Liver (tissue), 9 donors: ENCODE measurements around the gene FRYL. TPM values are rescaled to one million over a fixed set of nuclear protein-coding genes. Genes with fewer than 3 reads are reported as not detected.
"Not testable (repeated sequence)": the region's sequence is repeated elsewhere in the genome, so short reads cannot be mapped to it uniquely, and the experiment has no call there.

Experiments used
- DNase-seq: peaks from one replicate; pipeline ENCODE4 v3.0.0-alpha.2; 2017; ENCODE audit warnings: low spot score
- H3K27ac ChIP-seq, 2 donors: one replicate each; pipeline ENCODE4 v1.7.0; 2013; ENCODE audit warnings: inconsistent platforms in 2 of 2, low read length in 2 of 2, control low read depth in 1 of 2, low read depth in 1 of 2, mild to moderate bottlenecking in 1 of 2
- H3K27me3 ChIP-seq, 4 donors: one replicate each; pipeline versions ENCODE4 v1.6.1 to v1.7.0; 2013; ENCODE audit warnings: low read length in 3 of 4, inconsistent platforms in 1 of 4, mild to moderate bottlenecking in 1 of 4, moderate library complexity in 1 of 4; ENCODE audit not compliant: control insufficient read depth in 4 of 4, insufficient read depth in 4 of 4
- H3K36me3 ChIP-seq, 4 donors: one replicate each; pipeline versions ENCODE4 v1.6.1 to v1.7.0; 2013; ENCODE audit warnings: low read length in 3 of 4, mild to moderate bottlenecking in 3 of 4, low read depth in 1 of 4, moderate library complexity in 1 of 4; ENCODE audit not compliant: control insufficient read depth in 4 of 4, insufficient read depth in 3 of 4
- H3K4me1 ChIP-seq, 4 donors: one replicate each; pipeline versions ENCODE4 v1.6.1 to v1.7.0; 2013; ENCODE audit warnings: low read length in 3 of 4, mild to moderate bottlenecking in 3 of 4, moderate library complexity in 1 of 4; ENCODE audit not compliant: control insufficient read depth in 4 of 4, insufficient read depth in 4 of 4
- H3K4me3 ChIP-seq, 3 donors: one replicate each; pipeline versions ENCODE4 v1.6.1 to v1.7.0; 2013; ENCODE audit warnings: low read length in 3 of 3, control low read depth in 1 of 3, low read depth in 1 of 3, mild to moderate bottlenecking in 1 of 3
- H3K9ac ChIP-seq, 2 donors: one replicate each; pipeline ENCODE4 v1.7.0; 2013; ENCODE audit warnings: low read length in 2 of 2, mild to moderate bottlenecking in 2 of 2, moderate library complexity in 2 of 2, control low read depth in 1 of 2, low read depth in 1 of 2
- H3K9me3 ChIP-seq, 4 donors: one replicate each; pipeline versions ENCODE4 v1.6.1 to v1.7.0; 2013; ENCODE audit warnings: low read length in 3 of 4; ENCODE audit not compliant: control insufficient read depth in 4 of 4
- CTCF ChIP-seq: fragments of 150-350 bp; IDR thresholded peaks from 2 replicates; pipeline ENCODE4 v1.5.1; 2017; ENCODE audit warnings: improper control_type of control experiment, low read depth, low read length; ENCODE audit not compliant: missing input control
- FOXA1 ChIP-seq: IDR thresholded peaks from 2 replicates; pipeline ENCODE4 v1.6.1; 2016; ENCODE audit warnings: antibody characterized with exemption
- HNF4A ChIP-seq, 2 donors: conservative IDR thresholded peaks; 2 replicates each; pipeline ENCODE4 v1.6.1; 2016; ENCODE audit warnings: antibody characterized with exemption in 2 of 2, mild to moderate bottlenecking in 2 of 2
- MAX ChIP-seq: IDR thresholded peaks from 2 replicates; pipeline ENCODE4 v1.6.1; 2016; ENCODE audit warnings: antibody characterized with exemption
- TAF1 ChIP-seq: conservative IDR thresholded peaks from 2 replicates; pipeline ENCODE4 v1.6.1; 2016; ENCODE audit warnings: antibody characterized with exemption, mild to moderate bottlenecking
- ZBTB33 ChIP-seq: IDR thresholded peaks from 2 replicates; pipeline ENCODE4 v1.6.1; 2016; ENCODE audit warnings: antibody characterized with exemption
- WGBS: extraction: QIAGEN DNeasy Blood & Tissue Kit; methylation state at CpG from one replicate; pipeline ENCODE4 v1.1.7; 2013; 5-methylcytosine and 5-hydroxymethylcytosine counted together
- polyA plus RNA-seq, 2 donors: library from polyadenylated mRNA; stranded (reverse) in 1 of 2; unstranded in 1 of 2; fragments of 200-250 nt in 1 of 2; fragments of >200 nt in 1 of 2; fragmentation: Nextera tagmentation in 1 of 2; extraction: Ambion mirVana in 1 of 2; gene quantifications; one replicate each; pipeline versions ENCODE4 v1.2.1 to v1.2.3, GENCODE V29; 2013 to 2015
- total RNA-seq, 2 donors: library from RNA; depleted of rRNA; stranded (reverse); fragments of >200 nt; gene quantifications; one replicate each; pipeline ENCODE4 v1.2.3, GENCODE V29; 2014
- donor health status: healthy.
- donor health status: healthy.
- donor health status: healthy.
- donor health status: healthy.
- donor health status: healthy.

The FRYL gene
- total and polyA plus RNA-seq, 4 donors = 5.3 to 79.0 (median 27.2) TPM

GRCh38 chr4:48720459-48720858, 59.6 kb downstream of the FRYL start:
- DNase-seq = no peak
- Histone ChIP-seq H3K36me3 (no peaks in the 10 kb centered on the region), H3K4me3 (no peak overlapping the region), H3K9ac (no peak overlapping the region), H3K27me3 (no peaks in the 10 kb centered on the region), H3K9me3 (no peaks in the 10 kb centered on the region), H3K27ac (no peak overlapping the region), H3K4me1 (peaks cover 0 to 6% (median 0%) of the 10 kb centered on the region in 4 donors)
- WGBS = 90% methylated on average over 2 of the region's 2 CpGs
- TF ChIP-seq FOXA1 (no peak), MAX (no peak), CTCF (no peak), TAF1 (no peak), ZBTB33 (no peak)

GRCh38 chr4:48718818-48719465, 61.1 kb downstream of the FRYL start:
- Histone ChIP-seq H3K27me3 (no peaks in the 10 kb centered on the region), H3K27ac (no peak overlapping the region), H3K9me3 (no peaks in the 10 kb centered on the region), H3K4me1 (peaks cover 0 to 3% (median 0%) of the 10 kb centered on the region in 4 donors), H3K9ac (no peak overlapping the region), H3K4me3 (no peak overlapping the region), H3K36me3 (no peaks in the 10 kb centered on the region)
- DNase-seq = no peak
- no peak for TF ChIP-seq TAF1
- peak in 1 of 2 donors; percentile 39 for TF ChIP-seq HNF4A (conservative IDR thresholded peaks at IDR 0.05)
- 84% methylated on average over 5 of the region's 5 CpGs for WGBS

- H3K27me3 ChIP-seq, H3K36me3 ChIP-seq, DNase-seq, H3K9ac ChIP-seq, H3K27ac ChIP-seq, H3K9me3 ChIP-seq, H3K4me3 ChIP-seq, H3K4me1 ChIP-seq: not testable (repeated sequence)
- WGBS = 96% methylated on average over 4 of the region's 5 CpGs
Observed at GRCh38 chr4:48716285-48716684, 63.8 kb downstream of the FRYL start.
